A549 (cell line): ENCODE data around the gene MRAS. TPM values are rescaled to one million over a fixed set of nuclear protein-coding genes. Genes with fewer than 3 reads are reported as not detected.

Source experiments
- ATAC-seq, 2 experiments: fragments of 200-7000 bp in 1 of 2; fragments of >200 bp in 1 of 2; cut with Nextera tagmentation in 1 of 2; cut with Tn5 transposase in 1 of 2; 3 replicates each; pipeline versions ENCODE4 v1.8.0 to v1.9.1; 2018 to 2020; ENCODE audit warnings: mild to moderate bottlenecking in 1 of 2, moderate library complexity in 1 of 2
- CTCF ChIA-PET: fragments of 300-600 bp; sonication (Branson Sonifier 250); formaldehyde crosslinking; extraction: SDS; loops from one replicate; lab custom pipeline; 2021; ENCODE audit warnings: antibody characterized with exemption, inconsistent platforms; lab: Yijun Ruan, JAX
- POLR2A ChIA-PET: fragments of 350-600 bp; formaldehyde crosslinking; extraction: SDS; loops from one replicate; lab custom pipeline; 2021; ENCODE audit warnings: antibody characterized with exemption, inconsistent platforms; lab: Yijun Ruan, JAX
- DNase-seq, 2 experiments: peaks; one replicate each; pipeline versions ENCODE4 v3.0.0 to v3.0.0-alpha.2; 2011 to 2016; ENCODE audit warnings: low read depth in 1 of 2, low spot score in 1 of 2
- FAIRE-seq: peaks from 2 replicates; lab custom pipeline; 2011; peaks lifted over from hg19 to GRCh38; lab: Jason Lieb, UNC
- H3K27ac ChIP-seq, 2 experiments: fragments of >200 bp; sonication (Bioruptor Twin); formaldehyde crosslinking; 3 replicates each; pipeline ENCODE4 v1.5.1; 2016 to 2017
- H3K4me1 ChIP-seq: fragments of >200 bp; sonication (Bioruptor Twin); formaldehyde crosslinking; 3 replicates; pipeline ENCODE4 v1.6.1; 2016
- H3K4me2 ChIP-seq: fragments of >200 bp; sonication (Bioruptor Twin); formaldehyde crosslinking; 3 replicates; pipeline ENCODE4 v1.6.1; 2016
- H3K4me3 ChIP-seq: fragments of >200 bp; sonication (Bioruptor Twin); formaldehyde crosslinking; 3 replicates; pipeline ENCODE4 v1.5.1; 2016
- H3K9me3 ChIP-seq: fragments of >200 bp; sonication (Bioruptor Twin); formaldehyde crosslinking; 3 replicates; pipeline ENCODE4 v1.6.1; 2016
- BHLHE40 ChIP-seq: IDR thresholded peaks from 2 replicates; pipeline ENCODE4 v1.6.1; 2012; ENCODE audit warnings: low read depth, low read length, inconsistent platforms
- CEBPB ChIP-seq, 2 experiments: fragments of >200 bp in 1 of 2; sonication (Bioruptor Twin) in 1 of 2; formaldehyde crosslinking in 1 of 2; IDR thresholded peaks; 2 replicates each; pipeline ENCODE4 v1.6.1; 2012 to 2016
- CHD4 ChIP-seq: fragments of 200-600 bp; sonication (generic); IDR thresholded peaks from 2 replicates; pipeline ENCODE4 v1.6.1; 2016; ENCODE audit warnings: antibody characterized with exemption, mild to moderate bottlenecking, borderline replicate concordance
- CTCF ChIP-seq: fragments of >200 bp; sonication (Bioruptor Twin); formaldehyde crosslinking; IDR thresholded peaks from 3 replicates; pipeline ENCODE4 v1.5.1; 2016
- E2F6 ChIP-seq: IDR thresholded peaks from 2 replicates; pipeline ENCODE4 v1.6.1; 2012; ENCODE audit warnings: low read depth, borderline replicate concordance
- ELK1 ChIP-seq: fragments of 150-350 bp; IDR thresholded peaks from 2 replicates; pipeline ENCODE4 v1.6.1; 2014; ENCODE audit warnings: low read depth, mild to moderate bottlenecking, low read length
- FOSL2 ChIP-seq, 2 experiments: fragments of 450-650 bp in 1 of 2; fragments of >200 bp in 1 of 2; sonication (Bioruptor Twin) in 1 of 2; formaldehyde crosslinking; IDR thresholded peaks; 2 replicates each; pipeline versions ENCODE4 v1.5.0 to v1.6.1; 2016 to 2020; ENCODE audit warnings: mild to moderate bottlenecking in 1 of 2, moderate library complexity in 1 of 2
- HDAC2 ChIP-seq: fragments of 200-600 bp; sonication (generic); IDR thresholded peaks from 2 replicates; pipeline ENCODE4 v1.6.1; 2016
- HOXB13 ChIP-seq: fragments of 250-450 bp; sonication (Bioruptor Pico); IDR thresholded peaks from 2 replicates; pipeline ENCODE4 v1.5.0; 2020; ENCODE audit warnings: low read depth, mild to moderate bottlenecking, moderate library complexity
- HOXB5 ChIP-seq: fragments of 250-450 bp; sonication (Bioruptor Pico); IDR thresholded peaks from 2 replicates; pipeline ENCODE4 v1.5.0; 2020; ENCODE audit warnings: mild to moderate bottlenecking, moderate library complexity
- KDM1A ChIP-seq: fragments of 200-600 bp; sonication (generic); IDR thresholded peaks from 2 replicates; pipeline ENCODE4 v1.6.1; 2016; ENCODE audit warnings: low read depth, mild to moderate bottlenecking
- MAFK ChIP-seq: fragments of 450-650 bp; IDR thresholded peaks from 2 replicates; pipeline ENCODE4 v1.6.1; 2014; ENCODE audit not compliant: partially characterized antibody
- MAX ChIP-seq: IDR thresholded peaks from 2 replicates; pipeline ENCODE4 v1.6.1; 2012
- MAZ ChIP-seq: fragments of 150-350 bp; IDR thresholded peaks from 2 replicates; pipeline ENCODE4 v1.6.1; 2014; ENCODE audit warnings: antibody characterized with exemption, low read depth, low read length, borderline replicate concordance
- MYC ChIP-seq: IDR thresholded peaks from 2 replicates; pipeline ENCODE4 v1.6.1; 2012; ENCODE audit warnings: mild to moderate bottlenecking, inconsistent platforms, low read length, improper control_type of control experiment, borderline replicate concordance
- NR3C1 ChIP-seq: fragments of >200 bp; sonication (Bioruptor Twin); formaldehyde crosslinking; IDR thresholded peaks from 3 replicates; pipeline ENCODE4 v1.6.1; 2017
- PBX3 ChIP-seq: IDR thresholded peaks from 2 replicates; pipeline ENCODE4 v1.6.1; 2012
- POLR2AphosphoS2 ChIP-seq: conservative IDR thresholded peaks from 2 replicates; pipeline ENCODE4 v1.6.1; 2012; ENCODE audit warnings: low read length, improper control_type of control experiment, inconsistent platforms
- RAD21 ChIP-seq, 2 experiments: fragments of >200 bp in 1 of 2; sonication (Bioruptor Twin) in 1 of 2; formaldehyde crosslinking in 1 of 2; IDR thresholded peaks in 1 of 2; conservative IDR thresholded peaks in 1 of 2; 2 replicates in 1 of 2; 3 replicates in 1 of 2; pipeline ENCODE4 v1.6.1; 2012 to 2018; ENCODE audit warnings: inconsistent platforms in 1 of 2
- RCOR1 ChIP-seq: fragments of 150-350 bp; IDR thresholded peaks from 2 replicates; pipeline ENCODE4 v1.6.1; 2014; ENCODE audit warnings: antibody characterized with exemption, low read length, low read depth
- REST ChIP-seq: fragments of 200-600 bp; sonication (generic); IDR thresholded peaks from 2 replicates; pipeline ENCODE4 v1.6.1; 2016; ENCODE audit warnings: antibody characterized with exemption, mild to moderate bottlenecking, moderate library complexity
- SREBF2 ChIP-seq: fragments of 450-650 bp; IDR thresholded peaks from 2 replicates; pipeline ENCODE4 v1.6.1; 2014; ENCODE audit warnings: mild to moderate bottlenecking, moderate library complexity
- TFCP2L1 ChIP-seq: fragments of 250-450 bp; sonication (Bioruptor Pico); IDR thresholded peaks from 2 replicates; pipeline ENCODE4 v1.5.0; 2021; ENCODE audit warnings: mild to moderate bottlenecking
- ZFP36 ChIP-seq: fragments of 450-650 bp; IDR thresholded peaks from 2 replicates; pipeline ENCODE4 v1.6.1; 2014; ENCODE audit warnings: borderline replicate concordance; ENCODE audit not compliant: partially characterized antibody
- WGBS: methylation state at CpG from one replicate; pipeline ENCODE4 v1.1.6; 2017; ENCODE audit errors: missing lambda C conversion rate; 5-methylcytosine and 5-hydroxymethylcytosine counted together
- polyA plus RNA-seq, 4 experiments: library from polyadenylated mRNA; depleted of rRNA in 3 of 4; stranded (reverse); fragments of >200 nt; fragmentation: RNase III in 1 of 4; extraction: RNeasy Plus Mini Kit Qiagen cat#74134 plus additional on column Dnase treatment in 1 of 4; gene quantifications; 2 replicates in 3 of 4; 3 replicates in 1 of 4; pipeline ENCODE4 v1.2.3, GENCODE V29; 2011 to 2017

MRAS gene
- polyA plus RNA-seq, 2 of the 4 experiments (the other 2 are of a cell fraction) = 11.2 to 15.0 TPM

- FAIRE-seq = no peak
Measured at GRCh38 chr3:138363322-138363721, 14.9 kb downstream of the MRAS start.

GRCh38 chr3:138364356-138365252 is 16.2 kb downstream of the MRAS start:
- H3K27ac ChIP-seq = no peak overlapping the region
- no peaks in the 10 kb centered on the region for H3K9me3 ChIP-seq
- no peaks in the 10 kb centered on the region for H3K4me1 ChIP-seq
- no peak for ATAC-seq
- CTCF ChIA-PET = interaction anchor here (0.9 kb wide), 1 partner anchor 17 kb away, joined by 3 read pairs; no protein-coding TSS in a partner anchor
- no peak for DNase-seq
- POLR2A ChIA-PET = interaction anchor here (1.0 kb wide), 1 partner anchor 9 kb away, joined by 3 read pairs; no protein-coding TSS in a partner anchor
- no peak for TF ChIP-seq E2F6
- TF ChIP-seq CEBPB (IDR thresholded peaks at IDR 0.05) = no peak
- TF ChIP-seq REST = no peak
- TF ChIP-seq PBX3 = no peak
- no peak for TF ChIP-seq MAX
- no peak for TF ChIP-seq FOSL2 (IDR thresholded peaks at IDR 0.05)
- no peak for TF ChIP-seq FOSL2 (CRISPR knock-in tag; IDR thresholded peaks at IDR 0.05)
- TF ChIP-seq SREBF2 = no peak
- TF ChIP-seq CHD4 = no peak
- no peak for TF ChIP-seq BHLHE40
- no peak for TF ChIP-seq HOXB13 (CRISPR knock-in tag)
- no peak for TF ChIP-seq MAFK
- TF ChIP-seq HOXB5 = no peak
- no peak for TF ChIP-seq ELK1
- no peak for TF ChIP-seq NR3C1
- TF ChIP-seq ZFP36 = no peak
- no peak for TF ChIP-seq POLR2AphosphoS2
- TF ChIP-seq KDM1A = no peak
- TF ChIP-seq TFCP2L1 (CRISPR knock-in tag) = no peak
- TF ChIP-seq RCOR1 = no peak
- no peak for FAIRE-seq
- H3K4me3 ChIP-seq = no peak overlapping the region
- 58% methylated on average over 5 of the region's 6 CpGs for WGBS
- H3K4me2 ChIP-seq = no peak overlapping the region

More at GRCh38 chr3:138363322-138363721, 14.9 kb downstream of the MRAS start:
- H3K4me1 ChIP-seq = no peaks in the 10 kb centered on the region
- 86% methylated on average over 4 of the region's 4 CpGs for WGBS
- DNase-seq = no peak
- no peak for ATAC-seq
- POLR2A ChIA-PET = interaction anchor here (0.6 kb wide), 1 partner anchor 12 kb away, joined by 4 read pairs; no protein-coding TSS in a partner anchor
- no peak overlapping the region for H3K4me2 ChIP-seq
- no peak overlapping the region for H3K27ac ChIP-seq
- no peaks in the 10 kb centered on the region for H3K9me3 ChIP-seq
- TF ChIP-seq MYC (no peak), FOSL2 (IDR thresholded peaks at IDR 0.05) (no peak), FOSL2 (CRISPR knock-in tag; IDR thresholded peaks at IDR 0.05) (no peak), SREBF2 (no peak), HDAC2 (no peak), CTCF (no peak), MAZ (no peak), NR3C1 (no peak), HOXB5 (no peak), RAD21 (conservative IDR thresholded peaks at IDR 0.05 in 1 of 2, IDR thresholded peaks at IDR 0.05 in 1 of 2) (no peak)
- TF ChIP-seq, all 56 proteins: peak for 0
- CTCF ChIA-PET = interaction anchor here (1.5 kb wide), 1 partner anchor 8 kb away, joined by 3 read pairs; no protein-coding TSS in a partner anchor
- no peak overlapping the region for H3K4me3 ChIP-seq
